Measurements from ENCODE around the gene CCDC154.
"Not testable (repeated sequence)": the region's sequence is repeated elsewhere in the genome, so short reads cannot be mapped to it uniquely, and the experiment has no call there.

DNA sequence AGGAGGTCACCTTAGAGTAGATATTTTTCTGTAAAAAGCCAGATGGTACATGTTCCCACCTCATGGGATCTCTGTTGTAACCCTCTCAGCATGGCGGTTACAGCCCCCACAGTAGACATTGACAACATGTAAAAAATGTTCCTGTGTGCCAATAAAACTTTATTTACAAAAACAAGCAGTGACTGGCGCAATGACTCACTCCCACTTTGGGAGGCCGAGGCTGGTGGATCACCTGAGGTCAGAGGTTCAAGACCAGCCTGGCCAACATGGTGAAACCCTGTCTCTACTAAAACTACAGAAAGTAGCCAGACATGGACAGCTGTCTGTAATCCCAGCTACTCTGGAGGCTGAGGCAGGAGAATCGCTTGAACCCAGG lies 4.7 kb downstream of the CCDC154 start:
- TF ChIP-seq CTCF (conservative IDR thresholded peaks at IDR 0.05; ENCODE audit: low read length); EZH2phosphoT487 (IDR thresholded peaks at IDR 0.05; ENCODE audit: borderline replicate concordance, low read depth, low read length): not testable (repeated sequence)
